ENCODE results near the gene TSPAN9.

DNA sequence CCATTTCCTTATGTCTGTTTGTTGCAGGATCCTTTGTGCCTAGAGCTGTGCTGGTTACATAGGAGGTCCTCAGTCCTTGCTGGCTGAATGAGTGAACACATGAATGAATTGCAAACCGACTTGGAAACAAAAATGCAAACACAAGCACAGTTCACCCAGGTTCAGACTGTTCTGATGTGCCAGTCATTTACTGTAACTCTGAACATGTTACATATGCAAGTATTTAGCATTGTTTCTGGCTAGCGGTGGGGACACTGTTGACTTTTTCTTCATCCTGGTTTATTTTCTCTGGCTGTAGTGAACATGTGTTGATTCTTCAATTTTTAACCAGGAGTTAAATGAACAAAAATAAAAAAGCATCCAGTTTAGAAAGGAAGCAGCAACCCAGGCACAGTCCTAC lies 33.4 kb downstream of the TSPAN9 start:
- TF ChIP-seq, protein P1, sequence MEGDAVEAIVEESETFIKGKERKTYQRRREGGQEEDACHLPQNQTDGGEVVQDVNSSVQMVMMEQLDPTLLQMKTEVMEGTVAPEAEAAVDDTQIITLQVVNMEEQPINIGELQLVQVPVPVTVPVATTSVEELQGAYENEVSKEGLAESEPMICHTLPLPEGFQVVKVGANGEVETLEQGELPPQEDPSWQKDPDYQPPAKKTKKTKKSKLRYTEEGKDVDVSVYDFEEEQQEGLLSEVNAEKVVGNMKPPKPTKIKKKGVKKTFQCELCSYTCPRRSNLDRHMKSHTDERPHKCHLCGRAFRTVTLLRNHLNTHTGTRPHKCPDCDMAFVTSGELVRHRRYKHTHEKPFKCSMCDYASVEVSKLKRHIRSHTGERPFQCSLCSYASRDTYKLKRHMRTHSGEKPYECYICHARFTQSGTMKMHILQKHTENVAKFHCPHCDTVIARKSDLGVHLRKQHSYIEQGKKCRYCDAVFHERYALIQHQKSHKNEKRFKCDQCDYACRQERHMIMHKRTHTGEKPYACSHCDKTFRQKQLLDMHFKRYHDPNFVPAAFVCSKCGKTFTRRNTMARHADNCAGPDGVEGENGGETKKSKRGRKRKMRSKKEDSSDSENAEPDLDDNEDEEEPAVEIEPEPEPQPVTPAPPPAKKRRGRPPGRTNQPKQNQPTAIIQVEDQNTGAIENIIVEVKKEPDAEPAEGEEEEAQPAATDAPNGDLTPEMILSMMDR (IDR thresholded peaks at IDR 0.05) = no peak
- TF ChIP-seq POLR2A (IDR thresholded peaks at IDR 0.05) = no peak
